Kidney epithelial cell (primary cell): ENCODE measurements around the gene ZNF761. TPM values are rescaled to one million over a fixed set of nuclear protein-coding genes. Genes with fewer than 3 reads are reported as not detected.
"Not testable (repeated sequence)": the region's sequence is repeated elsewhere in the genome, so short reads cannot be mapped to it uniquely, and the experiment has no call there.

ENCODE experiments used
- DNase-seq: peaks from one replicate; pipeline ENCODE4 v3.0.0-alpha.2; 2010; ENCODE audit warnings: low read depth
- H3K27me3 ChIP-seq: 2 replicates; pipeline ENCODE4 v1.6.0; 2011; ENCODE audit warnings: low read length; ENCODE audit not compliant: control insufficient read depth, insufficient read depth
- H3K36me3 ChIP-seq: 2 replicates; pipeline ENCODE4 v1.5.1; 2011; ENCODE audit warnings: low read length; ENCODE audit not compliant: control insufficient read depth, insufficient read depth
- H3K4me3 ChIP-seq: 2 replicates; pipeline ENCODE4 v1.5.1; 2011; ENCODE audit warnings: low read depth, mild to moderate bottlenecking, control low read depth, low read length
- CTCF ChIP-seq: IDR thresholded peaks from 2 replicates; pipeline ENCODE4 v1.5.1; 2011; ENCODE audit warnings: mild to moderate bottlenecking, moderate library complexity, low read length, control low read depth, inconsistent platforms; ENCODE audit not compliant: insufficient read depth, poor library complexity, severe bottlenecking
- total RNA-seq: library from RNA; depleted of rRNA; stranded (reverse); fragments of >200 nt; gene quantifications from 2 replicates; pipeline ENCODE4 v1.2.3, GENCODE V29; 2015

ZNF761 gene
- total RNA-seq, 1 donor from 2014 or later, result 7.4 TPM

- H3K27me3 ChIP-seq, result no peaks in the 10 kb centered on the region
- no peaks in the 10 kb centered on the region for H3K36me3 ChIP-seq
- H3K4me3 ChIP-seq, result no peak overlapping the region
- DNase-seq, result no peak
- TF ChIP-seq CTCF, result no peak
These were observed 40.1 kb downstream of the ZNF761 start for GRCh38 chr19:53471916-53472315.

- not testable (repeated sequence) for H3K4me3 ChIP-seq, H3K36me3 ChIP-seq
These were observed 43.0 kb downstream of the ZNF761 start for GRCh38 chr19:53474832-53475231.

GRCh38 chr19:53475470-53475869 lies 43.7 kb downstream of the ZNF761 start:
- not testable (repeated sequence) for H3K27me3 ChIP-seq, H3K36me3 ChIP-seq, H3K4me3 ChIP-seq, DNase-seq

More at GRCh38 chr19:53474832-53475231, 43.0 kb downstream of the ZNF761 start:
- not testable (repeated sequence) for H3K27me3 ChIP-seq, DNase-seq

- DNase-seq, H3K27me3 ChIP-seq, H3K36me3 ChIP-seq, H3K4me3 ChIP-seq: not testable (repeated sequence)
These were observed 52.0 kb downstream of the ZNF761 start for GRCh38 chr19:53483751-53484150.

GRCh38 chr19:53485046-53486004 lies 53.5 kb downstream of the ZNF761 start:
- TF ChIP-seq CTCF, result no peak
- Histone ChIP-seq H3K4me3 (no peak overlapping the region), H3K27me3 (no peaks in the 10 kb centered on the region), H3K36me3 (peaks cover 3% of the 10 kb centered on the region)
- DNase-seq, result no peak

GRCh38 chr19:53492153-53492552 lies 60.4 kb downstream of the ZNF761 start:
- no peak for TF ChIP-seq CTCF
- Histone ChIP-seq H3K36me3 (peaks cover 1% of the 10 kb centered on the region), H3K27me3 (no peaks in the 10 kb centered on the region), H3K4me3 (no peak overlapping the region)
- DNase-seq, result no peak

GRCh38 chr19:53497311-53498023 lies 65.7 kb downstream of the ZNF761 start:
- not testable (repeated sequence) for H3K27me3 ChIP-seq, DNase-seq, H3K4me3 ChIP-seq, H3K36me3 ChIP-seq

- H3K4me3 ChIP-seq, H3K36me3 ChIP-seq, H3K27me3 ChIP-seq, DNase-seq: not testable (repeated sequence)
These were observed 66.2 kb downstream of the ZNF761 start for GRCh38 chr19:53498024-53498395.

- DNase-seq, H3K4me3 ChIP-seq, H3K36me3 ChIP-seq, H3K27me3 ChIP-seq: not testable (repeated sequence)
These were observed 71.4 kb downstream of the ZNF761 start for GRCh38 chr19:53503151-53503550.

GRCh38 chr19:53503671-53504364 lies 72.0 kb downstream of the ZNF761 start:
- not testable (repeated sequence) for H3K4me3 ChIP-seq, DNase-seq, H3K36me3 ChIP-seq, H3K27me3 ChIP-seq

GRCh38 chr19:53504365-53504703 lies 72.5 kb downstream of the ZNF761 start:
- DNase-seq, result not testable (repeated sequence)

More at GRCh38 chr19:53504365-53504703, 72.5 kb downstream of the ZNF761 start:
- not testable (repeated sequence) for H3K27me3 ChIP-seq, H3K36me3 ChIP-seq, H3K4me3 ChIP-seq
